Measurements from ENCODE around the gene PAIP2.

The PAIP2 gene

GRCh38 chr5:139394123-139394653, 52.5 kb downstream of the PAIP2 start:
- Histone ChIP-seq H3K4me1 (ENCODE audit: control insufficient read depth in 2 of 2, insufficient read depth in 1 of 2, low read depth in 1 of 2, low read length in 2 of 2) (peaks cover 0 to 6% of the 10 kb centered on the region in 2 donors), H3K4me3 (ENCODE audit: low read length in 2 of 2) (peak overlapping the region; percentile 6 to 76), H2BK12ac (ENCODE audit: low read length) (peak overlapping the region; percentile 6), H2AFZ (ENCODE audit: low read length) (peak overlapping the region; percentile 87), H2BK15ac (ENCODE audit: low read length) (peak overlapping the region; percentile 81), H3K27me3 (ENCODE audit: control insufficient read depth in 3 of 3, insufficient read depth in 3 of 3, low read depth in 1 of 3, low read length in 3 of 3) (peaks cover 25 to 52% (median 46%) of the 10 kb centered on the region in 3 experiments), H3K23ac (ENCODE audit: low read depth, low read length, poor library complexity) (peak overlapping the region; percentile 76), H3K4me2 (ENCODE audit: insufficient read depth, low read length, poor library complexity, severe bottlenecking) (peak overlapping the region; percentile 77), H3K27ac (replicated peaks; ENCODE audit: low read length) (no peak overlapping the region), H3K4ac (ENCODE audit: low read length) (peak overlapping the region; percentile 66), H3K9ac (ENCODE audit: low read depth, low read length, poor library complexity) (peak overlapping the region; percentile 80), H2BK5ac (ENCODE audit: low read length) (no peak overlapping the region), H4K8ac (ENCODE audit: low read depth, low read length) (peak overlapping the region; percentile 48), H3K14ac (ENCODE audit: low read length) (peak overlapping the region; percentile 71), H3K79me1 (ENCODE audit: low read depth, low read length) (peaks cover 2% of the 10 kb centered on the region), H3K36me3 (replicated peaks in 1 of 2; ENCODE audit: control insufficient read depth in 2 of 2, insufficient read depth in 2 of 2, low read length in 2 of 2) (no peaks in the 10 kb centered on the region), H3K18ac (ENCODE audit: low read length) (peak overlapping the region; percentile 95), H3K9me3 (replicated peaks in 1 of 2; ENCODE audit: control insufficient read depth in 2 of 2, insufficient read depth in 1 of 2, low read depth in 1 of 2, low read length in 2 of 2) (peaks cover 0 to 17% of the 10 kb centered on the region in 2 donors), H2BK120ac (ENCODE audit: low read depth, low read length) (peak overlapping the region; percentile 39), H2AK5ac (ENCODE audit: low read depth, low read length) (peak overlapping the region; percentile 91), H4K91ac (ENCODE audit: low read depth, low read length, poor library complexity) (no peak overlapping the region)
- no peak for DNase-seq (ENCODE audit: low spot score)
- WGBS, 2 donors (ENCODE audit: extremely low coverage in 2 of 2, insufficient read length in 2 of 2, insufficient replicate concordance in 1 of 2), result no CpG with 5 or more reads among the region's 62 CpGs

- WGBS, 2 donors (ENCODE audit: extremely low coverage in 2 of 2, insufficient read length in 2 of 2, insufficient replicate concordance in 1 of 2), result no CpG with 5 or more reads among the region's 76 CpGs
These were observed 53.3 kb downstream of the PAIP2 start, which contains the start of gene PROB1 for GRCh38 chr5:139394654-139395566. Gene PROB1 (minus strand): TSS chr5:139395104. CDS start chr5:139395081, 23 bp downstream.

GRCh38 chr5:139395844-139396640, 54.4 kb downstream of the PAIP2 start:
- peaks cover 25 to 48% (median 46%) of the 10 kb centered on the region in 3 experiments for H3K27me3 ChIP-seq (ENCODE audit: control insufficient read depth in 3 of 3, insufficient read depth in 3 of 3, low read depth in 1 of 3, low read length in 3 of 3)
- no peak for DNase-seq (ENCODE audit: low spot score)

More at GRCh38 chr5:139394654-139395566, 53.3 kb downstream of the PAIP2 start, which contains the start of gene PROB1:
- H3K4me3 ChIP-seq (ENCODE audit: low read length in 2 of 2), result peak within 1 kb of the TSS; percentile 6 to 76
- DNase-seq (ENCODE audit: low spot score), result no peak
- peak within 1 kb of the TSS; percentile 95 for H3K18ac ChIP-seq (ENCODE audit: low read length)
- H2BK5ac ChIP-seq (ENCODE audit: low read length), result peak within 1 kb of the TSS; percentile 10
- H4K91ac ChIP-seq (ENCODE audit: low read depth, low read length, poor library complexity), result no peak within 1 kb of the TSS
- peaks cover 0 to 6% of the 10 kb centered on the region in 2 donors for H3K36me3 ChIP-seq (replicated peaks in 1 of 2; ENCODE audit: control insufficient read depth in 2 of 2, insufficient read depth in 2 of 2, low read length in 2 of 2)
- peaks cover 0 to 17% of the 10 kb centered on the region in 2 donors for H3K9me3 ChIP-seq (replicated peaks in 1 of 2; ENCODE audit: control insufficient read depth in 2 of 2, insufficient read depth in 1 of 2, low read depth in 1 of 2, low read length in 2 of 2)
- H2BK120ac ChIP-seq (ENCODE audit: low read depth, low read length), result peak within 1 kb of the TSS; percentile 39
- peak within 1 kb of the TSS; percentile 76 for H3K23ac ChIP-seq (ENCODE audit: low read depth, low read length, poor library complexity)
- peaks cover 0 to 6% of the 10 kb centered on the region in 2 donors for H3K4me1 ChIP-seq (ENCODE audit: control insufficient read depth in 2 of 2, insufficient read depth in 1 of 2, low read depth in 1 of 2, low read length in 2 of 2)
- peak within 1 kb of the TSS; percentile 81 for H2BK15ac ChIP-seq (ENCODE audit: low read length)
- peaks cover 25 to 52% (median 46%) of the 10 kb centered on the region in 3 experiments for H3K27me3 ChIP-seq (ENCODE audit: control insufficient read depth in 3 of 3, insufficient read depth in 3 of 3, low read depth in 1 of 3, low read length in 3 of 3)
- H3K9ac ChIP-seq (ENCODE audit: low read depth, low read length, poor library complexity), result peak within 1 kb of the TSS; percentile 80
- peak within 1 kb of the TSS; percentile 71 for H3K14ac ChIP-seq (ENCODE audit: low read length)
- peak within 1 kb of the TSS; percentile 91 for H2AK5ac ChIP-seq (ENCODE audit: low read depth, low read length)
- H2AFZ ChIP-seq (ENCODE audit: low read length), result peak within 1 kb of the TSS; percentile 87
- peak within 1 kb of the TSS; percentile 77 for H3K4me2 ChIP-seq (ENCODE audit: insufficient read depth, low read length, poor library complexity, severe bottlenecking)
- H4K8ac ChIP-seq (ENCODE audit: low read depth, low read length), result peak within 1 kb of the TSS; percentile 48
- H3K4ac ChIP-seq (ENCODE audit: low read length), result peak within 1 kb of the TSS; percentile 66
- no peak within 1 kb of the TSS for H3K27ac ChIP-seq (replicated peaks; ENCODE audit: low read length)
- H3K79me1 ChIP-seq (ENCODE audit: low read depth, low read length), result peaks cover 2% of the 10 kb centered on the region
- peak within 1 kb of the TSS; percentile 6 for H2BK12ac ChIP-seq (ENCODE audit: low read length)

More at GRCh38 chr5:139395844-139396640, 54.4 kb downstream of the PAIP2 start:
- no peak overlapping the region for H2BK12ac ChIP-seq (ENCODE audit: low read length)
- H4K8ac ChIP-seq (ENCODE audit: low read depth, low read length), result no peak overlapping the region
- peak overlapping the region; percentile 30 for H3K9ac ChIP-seq (ENCODE audit: low read depth, low read length, poor library complexity)
- no CpG with 5 or more reads among the region's 8 CpGs for WGBS, 2 donors (ENCODE audit: extremely low coverage in 2 of 2, insufficient read length in 2 of 2, insufficient replicate concordance in 1 of 2)
- H2BK15ac ChIP-seq (ENCODE audit: low read length), result no peak overlapping the region
- no peak overlapping the region for H3K23ac ChIP-seq (ENCODE audit: low read depth, low read length, poor library complexity)
- H2BK120ac ChIP-seq (ENCODE audit: low read depth, low read length), result no peak overlapping the region
- peak overlapping the region in 1 of 2 donors; percentile 3 for H3K4me3 ChIP-seq (ENCODE audit: low read length in 2 of 2)
- H4K91ac ChIP-seq (ENCODE audit: low read depth, low read length, poor library complexity), result no peak overlapping the region
- peak overlapping the region; percentile 10 for H2BK5ac ChIP-seq (ENCODE audit: low read length)
- no peak overlapping the region for H3K4ac ChIP-seq (ENCODE audit: low read length)
- H2AFZ ChIP-seq (ENCODE audit: low read length), result no peak overlapping the region
- no peak overlapping the region for H3K27ac ChIP-seq (replicated peaks; ENCODE audit: low read length)
- peaks cover 0 to 17% of the 10 kb centered on the region in 2 donors for H3K9me3 ChIP-seq (replicated peaks in 1 of 2; ENCODE audit: control insufficient read depth in 2 of 2, insufficient read depth in 1 of 2, low read depth in 1 of 2, low read length in 2 of 2)
- H3K4me1 ChIP-seq (ENCODE audit: control insufficient read depth in 2 of 2, insufficient read depth in 1 of 2, low read depth in 1 of 2, low read length in 2 of 2), result peaks cover 0 to 6% of the 10 kb centered on the region in 2 donors
- peaks cover 0 to 9% of the 10 kb centered on the region in 2 donors for H3K36me3 ChIP-seq (replicated peaks in 1 of 2; ENCODE audit: control insufficient read depth in 2 of 2, insufficient read depth in 2 of 2, low read length in 2 of 2)
- no peak overlapping the region for H3K4me2 ChIP-seq (ENCODE audit: insufficient read depth, low read length, poor library complexity, severe bottlenecking)
- H3K14ac ChIP-seq (ENCODE audit: low read length), result no peak overlapping the region
- no peak overlapping the region for H2AK5ac ChIP-seq (ENCODE audit: low read depth, low read length)
- H3K79me1 ChIP-seq (ENCODE audit: low read depth, low read length), result peaks cover 2% of the 10 kb centered on the region
- no peak overlapping the region for H3K18ac ChIP-seq (ENCODE audit: low read length)
